ENCODE results near the gene GPRIN1. TPM values are rescaled to one million over a fixed set of nuclear protein-coding genes. Genes with fewer than 3 reads are reported as not detected.

GPRIN1 gene
- total RNA-seq, 1 experiment from 2014 or later: 8.5 TPM

GRCh38 chr5:176597417-176598389 lies 12.3 kb downstream of the GPRIN1 start (continued):
- 0 out of 2 replicates have a peak, but pooled peaks have one; percentile 5 for TF ChIP-seq SP1 (CRISPR knock-in tag; conservative IDR thresholded peaks at IDR 0.05)

DNA sequence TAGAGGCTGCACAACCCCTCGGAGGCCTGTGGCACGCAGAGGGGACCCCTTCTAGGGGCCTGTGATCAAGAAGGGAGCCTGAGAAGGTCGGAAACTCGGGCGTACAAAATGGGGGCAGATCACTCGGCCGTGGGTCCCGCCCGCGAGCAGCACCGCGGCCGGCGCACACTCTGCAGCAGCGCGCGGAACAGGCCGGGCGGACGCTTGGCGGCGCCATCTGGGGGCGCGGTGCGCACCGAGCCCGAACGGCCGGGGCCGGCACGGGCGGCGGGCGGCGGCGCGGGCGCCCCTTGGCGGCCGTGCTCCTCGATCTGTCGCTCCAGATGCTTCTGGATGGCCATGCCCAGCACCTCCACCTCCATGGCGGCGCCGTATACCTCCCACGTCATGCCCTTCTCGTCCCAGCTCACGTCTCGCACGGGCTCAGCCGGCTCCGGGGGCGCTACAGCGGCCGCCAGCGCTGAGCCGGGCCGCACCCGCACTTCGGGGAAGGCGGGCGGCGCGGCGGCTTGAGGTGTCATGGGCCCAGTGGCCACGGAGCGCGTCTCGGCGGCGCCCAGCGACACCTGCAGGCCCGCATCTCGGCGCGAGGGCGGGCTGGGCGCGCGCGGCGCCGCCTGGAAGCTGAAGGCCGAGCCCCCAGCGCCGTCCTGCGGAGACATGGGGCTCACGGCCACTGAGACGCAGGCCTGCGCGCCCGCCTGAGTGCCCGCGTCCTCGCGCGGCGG lies 13.1 kb downstream of the GPRIN1 start:
- ATAC-seq: peak; percentile 80
- Mint-ChIP-seq H3K27ac (no peak overlapping the region), H3K27me3 (ENCODE audit: low read depth) (peaks cover 36% of the 10 kb centered on the region), H3K4me1 (0 out of 2 replicates have a peak, but pooled peaks cover 4% of the 10 kb centered on the region), H3K4me3 (peak overlapping the region; percentile 62), H3K36me3 (peaks cover 6% of the 10 kb centered on the region), H3K9me3 (no peaks in the 10 kb centered on the region)
- ChIA-PET POLR2A (interaction anchor here (1.8 kb wide), 1 partner anchor 53 kb away, joined by 4 read pairs; no protein-coding TSS in a partner anchor), CTCF (interaction anchor here (0.6 to 3.4 kb wide), 16 partner anchors 8 to 181 kb away, joined by 3 to 21 read pairs (median 6); partner anchors contain the start of genes CLTB, EIF4E1B, RNF44 and SNCB)
- peak; percentile 75 for DNase-seq (ENCODE audit: low spot score)
- TF ChIP-seq, protein P1, sequence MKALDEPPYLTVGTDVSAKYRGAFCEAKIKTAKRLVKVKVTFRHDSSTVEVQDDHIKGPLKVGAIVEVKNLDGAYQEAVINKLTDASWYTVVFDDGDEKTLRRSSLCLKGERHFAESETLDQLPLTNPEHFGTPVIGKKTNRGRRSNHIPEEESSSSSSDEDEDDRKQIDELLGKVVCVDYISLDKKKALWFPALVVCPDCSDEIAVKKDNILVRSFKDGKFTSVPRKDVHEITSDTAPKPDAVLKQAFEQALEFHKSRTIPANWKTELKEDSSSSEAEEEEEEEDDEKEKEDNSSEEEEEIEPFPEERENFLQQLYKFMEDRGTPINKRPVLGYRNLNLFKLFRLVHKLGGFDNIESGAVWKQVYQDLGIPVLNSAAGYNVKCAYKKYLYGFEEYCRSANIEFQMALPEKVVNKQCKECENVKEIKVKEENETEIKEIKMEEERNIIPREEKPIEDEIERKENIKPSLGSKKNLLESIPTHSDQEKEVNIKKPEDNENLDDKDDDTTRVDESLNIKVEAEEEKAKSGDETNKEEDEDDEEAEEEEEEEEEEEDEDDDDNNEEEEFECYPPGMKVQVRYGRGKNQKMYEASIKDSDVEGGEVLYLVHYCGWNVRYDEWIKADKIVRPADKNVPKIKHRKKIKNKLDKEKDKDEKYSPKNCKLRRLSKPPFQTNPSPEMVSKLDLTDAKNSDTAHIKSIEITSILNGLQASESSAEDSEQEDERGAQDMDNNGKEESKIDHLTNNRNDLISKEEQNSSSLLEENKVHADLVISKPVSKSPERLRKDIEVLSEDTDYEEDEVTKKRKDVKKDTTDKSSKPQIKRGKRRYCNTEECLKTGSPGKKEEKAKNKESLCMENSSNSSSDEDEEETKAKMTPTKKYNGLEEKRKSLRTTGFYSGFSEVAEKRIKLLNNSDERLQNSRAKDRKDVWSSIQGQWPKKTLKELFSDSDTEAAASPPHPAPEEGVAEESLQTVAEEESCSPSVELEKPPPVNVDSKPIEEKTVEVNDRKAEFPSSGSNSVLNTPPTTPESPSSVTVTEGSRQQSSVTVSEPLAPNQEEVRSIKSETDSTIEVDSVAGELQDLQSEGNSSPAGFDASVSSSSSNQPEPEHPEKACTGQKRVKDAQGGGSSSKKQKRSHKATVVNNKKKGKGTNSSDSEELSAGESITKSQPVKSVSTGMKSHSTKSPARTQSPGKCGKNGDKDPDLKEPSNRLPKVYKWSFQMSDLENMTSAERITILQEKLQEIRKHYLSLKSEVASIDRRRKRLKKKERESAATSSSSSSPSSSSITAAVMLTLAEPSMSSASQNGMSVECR (CRISPR knock-in tag; IDR thresholded peaks at IDR 0.05; ENCODE audit: borderline replicate concordance): peak; percentile 30; the same call in 1 of the 2 replicates
- TF ChIP-seq, protein P2, sequence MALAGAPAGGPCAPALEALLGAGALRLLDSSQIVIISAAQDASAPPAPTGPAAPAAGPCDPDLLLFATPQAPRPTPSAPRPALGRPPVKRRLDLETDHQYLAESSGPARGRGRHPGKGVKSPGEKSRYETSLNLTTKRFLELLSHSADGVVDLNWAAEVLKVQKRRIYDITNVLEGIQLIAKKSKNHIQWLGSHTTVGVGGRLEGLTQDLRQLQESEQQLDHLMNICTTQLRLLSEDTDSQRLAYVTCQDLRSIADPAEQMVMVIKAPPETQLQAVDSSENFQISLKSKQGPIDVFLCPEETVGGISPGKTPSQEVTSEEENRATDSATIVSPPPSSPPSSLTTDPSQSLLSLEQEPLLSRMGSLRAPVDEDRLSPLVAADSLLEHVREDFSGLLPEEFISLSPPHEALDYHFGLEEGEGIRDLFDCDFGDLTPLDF (CRISPR knock-in tag; IDR thresholded peaks at IDR 0.05): no peak
- TF ChIP-seq, protein P3, sequence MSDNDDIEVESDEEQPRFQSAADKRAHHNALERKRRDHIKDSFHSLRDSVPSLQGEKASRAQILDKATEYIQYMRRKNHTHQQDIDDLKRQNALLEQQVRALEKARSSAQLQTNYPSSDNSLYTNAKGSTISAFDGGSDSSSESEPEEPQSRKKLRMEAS (CRISPR knock-in tag; IDR thresholded peaks at IDR 0.05): peak; percentile 55; the same call in 1 of the 2 replicates
- TF ChIP-seq JAZF1 (CRISPR knock-in tag; IDR thresholded peaks at IDR 0.05): no peak
- TF ChIP-seq, protein P4, sequence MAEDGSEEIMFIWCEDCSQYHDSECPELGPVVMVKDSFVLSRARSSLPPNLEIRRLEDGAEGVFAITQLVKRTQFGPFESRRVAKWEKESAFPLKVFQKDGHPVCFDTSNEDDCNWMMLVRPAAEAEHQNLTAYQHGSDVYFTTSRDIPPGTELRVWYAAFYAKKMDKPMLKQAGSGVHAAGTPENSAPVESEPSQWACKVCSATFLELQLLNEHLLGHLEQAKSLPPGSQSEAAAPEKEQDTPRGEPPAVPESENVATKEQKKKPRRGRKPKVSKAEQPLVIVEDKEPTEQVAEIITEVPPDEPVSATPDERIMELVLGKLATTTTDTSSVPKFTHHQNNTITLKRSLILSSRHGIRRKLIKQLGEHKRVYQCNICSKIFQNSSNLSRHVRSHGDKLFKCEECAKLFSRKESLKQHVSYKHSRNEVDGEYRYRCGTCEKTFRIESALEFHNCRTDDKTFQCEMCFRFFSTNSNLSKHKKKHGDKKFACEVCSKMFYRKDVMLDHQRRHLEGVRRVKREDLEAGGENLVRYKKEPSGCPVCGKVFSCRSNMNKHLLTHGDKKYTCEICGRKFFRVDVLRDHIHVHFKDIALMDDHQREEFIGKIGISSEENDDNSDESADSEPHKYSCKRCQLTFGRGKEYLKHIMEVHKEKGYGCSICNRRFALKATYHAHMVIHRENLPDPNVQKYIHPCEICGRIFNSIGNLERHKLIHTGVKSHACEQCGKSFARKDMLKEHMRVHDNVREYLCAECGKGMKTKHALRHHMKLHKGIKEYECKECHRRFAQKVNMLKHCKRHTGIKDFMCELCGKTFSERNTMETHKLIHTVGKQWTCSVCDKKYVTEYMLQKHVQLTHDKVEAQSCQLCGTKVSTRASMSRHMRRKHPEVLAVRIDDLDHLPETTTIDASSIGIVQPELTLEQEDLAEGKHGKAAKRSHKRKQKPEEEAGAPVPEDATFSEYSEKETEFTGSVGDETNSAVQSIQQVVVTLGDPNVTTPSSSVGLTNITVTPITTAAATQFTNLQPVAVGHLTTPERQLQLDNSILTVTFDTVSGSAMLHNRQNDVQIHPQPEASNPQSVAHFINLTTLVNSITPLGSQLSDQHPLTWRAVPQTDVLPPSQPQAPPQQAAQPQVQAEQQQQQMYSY (CRISPR knock-in tag; IDR thresholded peaks at IDR 0.05): no peak
- TF ChIP-seq CREM (CRISPR knock-in tag; IDR thresholded peaks at IDR 0.05): 0 out of 2 replicates have a peak, but pooled peaks have one; percentile 47
- TF ChIP-seq NR3C1 (CRISPR knock-in tag; conservative IDR thresholded peaks at IDR 0.05; ENCODE audit: low read depth): peak; percentile 82; the same call in 1 of the 2 replicates
- peak; percentile 74; the same call in 1 of the 2 replicates for TF ChIP-seq TP53 (CRISPR knock-in tag; IDR thresholded peaks at IDR 0.05)
- TF ChIP-seq, protein P5, sequence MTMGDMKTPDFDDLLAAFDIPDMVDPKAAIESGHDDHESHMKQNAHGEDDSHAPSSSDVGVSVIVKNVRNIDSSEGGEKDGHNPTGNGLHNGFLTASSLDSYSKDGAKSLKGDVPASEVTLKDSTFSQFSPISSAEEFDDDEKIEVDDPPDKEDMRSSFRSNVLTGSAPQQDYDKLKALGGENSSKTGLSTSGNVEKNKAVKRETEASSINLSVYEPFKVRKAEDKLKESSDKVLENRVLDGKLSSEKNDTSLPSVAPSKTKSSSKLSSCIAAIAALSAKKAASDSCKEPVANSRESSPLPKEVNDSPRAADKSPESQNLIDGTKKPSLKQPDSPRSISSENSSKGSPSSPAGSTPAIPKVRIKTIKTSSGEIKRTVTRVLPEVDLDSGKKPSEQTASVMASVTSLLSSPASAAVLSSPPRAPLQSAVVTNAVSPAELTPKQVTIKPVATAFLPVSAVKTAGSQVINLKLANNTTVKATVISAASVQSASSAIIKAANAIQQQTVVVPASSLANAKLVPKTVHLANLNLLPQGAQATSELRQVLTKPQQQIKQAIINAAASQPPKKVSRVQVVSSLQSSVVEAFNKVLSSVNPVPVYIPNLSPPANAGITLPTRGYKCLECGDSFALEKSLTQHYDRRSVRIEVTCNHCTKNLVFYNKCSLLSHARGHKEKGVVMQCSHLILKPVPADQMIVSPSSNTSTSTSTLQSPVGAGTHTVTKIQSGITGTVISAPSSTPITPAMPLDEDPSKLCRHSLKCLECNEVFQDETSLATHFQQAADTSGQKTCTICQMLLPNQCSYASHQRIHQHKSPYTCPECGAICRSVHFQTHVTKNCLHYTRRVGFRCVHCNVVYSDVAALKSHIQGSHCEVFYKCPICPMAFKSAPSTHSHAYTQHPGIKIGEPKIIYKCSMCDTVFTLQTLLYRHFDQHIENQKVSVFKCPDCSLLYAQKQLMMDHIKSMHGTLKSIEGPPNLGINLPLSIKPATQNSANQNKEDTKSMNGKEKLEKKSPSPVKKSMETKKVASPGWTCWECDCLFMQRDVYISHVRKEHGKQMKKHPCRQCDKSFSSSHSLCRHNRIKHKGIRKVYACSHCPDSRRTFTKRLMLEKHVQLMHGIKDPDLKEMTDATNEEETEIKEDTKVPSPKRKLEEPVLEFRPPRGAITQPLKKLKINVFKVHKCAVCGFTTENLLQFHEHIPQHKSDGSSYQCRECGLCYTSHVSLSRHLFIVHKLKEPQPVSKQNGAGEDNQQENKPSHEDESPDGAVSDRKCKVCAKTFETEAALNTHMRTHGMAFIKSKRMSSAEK (CRISPR knock-in tag; IDR thresholded peaks at IDR 0.05; ENCODE audit: borderline replicate concordance): no peak
- TF ChIP-seq STAT6 (CRISPR knock-in tag; conservative IDR thresholded peaks at IDR 0.05; ENCODE audit: low read depth): peak; percentile 85; the same call in 1 of the 2 replicates
- TF ChIP-seq E2F4 (CRISPR knock-in tag; IDR thresholded peaks at IDR 0.05; ENCODE audit: borderline replicate concordance, low read depth): no peak
- no peak for TF ChIP-seq EMX1 (CRISPR knock-in tag; IDR thresholded peaks at IDR 0.05)

All from WTC11 (cell line).